GM23338 (cell line): Measurements from ENCODE around the gene NXPH2. TPM values are rescaled to one million over a fixed set of nuclear protein-coding genes. Genes with fewer than 3 reads are reported as not detected.

Experiments used
- ATAC-seq: fragments of 200-7000 bp; cut with Tn5 transposase; 3 replicates; pipeline ENCODE4 v1.9.1; 2020
- DNase-seq: peaks from one replicate; pipeline ENCODE4 v3.0.0-alpha.2; 2015; ENCODE audit warnings: low spot score
- H2AFZ ChIP-seq: fragments of 200-600 bp; sonication (generic); 2 replicates; pipeline ENCODE4 v1.8.0; 2016; ENCODE audit warnings: antibody characterized with exemption, mild to moderate bottlenecking, moderate library complexity
- H3F3A ChIP-seq: fragments of 200-600 bp; sonication (generic); replicated peaks from 2 replicates; pipeline ENCODE4 v1.8.0; 2017; ENCODE audit warnings: antibody characterized with exemption, mixed run types, low read depth
- H3K27ac ChIP-seq: fragments of 200-600 bp; sonication (generic); 2 replicates; pipeline ENCODE4 v1.6.1; 2016; ENCODE audit warnings: low read depth
- H3K27me3 ChIP-seq: fragments of 200-600 bp; sonication (generic); 2 replicates; pipeline ENCODE4 v1.8.0; 2016; ENCODE audit warnings: mild to moderate bottlenecking, mixed run types, moderate library complexity; ENCODE audit not compliant: insufficient read depth
- H3K36me3 ChIP-seq: fragments of 200-600 bp; sonication (generic); 2 replicates; pipeline ENCODE4 v1.8.0; 2016; ENCODE audit warnings: mild to moderate bottlenecking; ENCODE audit not compliant: insufficient read depth
- H3K4me1 ChIP-seq: fragments of 200-600 bp; sonication (generic); 2 replicates; pipeline ENCODE4 v1.8.0; 2016; ENCODE audit warnings: mild to moderate bottlenecking, moderate library complexity; ENCODE audit not compliant: insufficient read depth
- H3K4me2 ChIP-seq: fragments of 200-600 bp; sonication (generic); 2 replicates; pipeline ENCODE4 v1.7.1; 2017; ENCODE audit warnings: mixed run types
- H3K4me3 ChIP-seq: fragments of 200-600 bp; sonication (generic); 2 replicates; pipeline ENCODE4 v1.6.1; 2016; ENCODE audit warnings: mixed run types
- H3K79me2 ChIP-seq: fragments of 200-600 bp; sonication (generic); replicated peaks from 2 replicates; pipeline ENCODE4 v1.8.0; 2017; ENCODE audit warnings: mild to moderate bottlenecking; ENCODE audit not compliant: insufficient read depth
- H3K9me2 ChIP-seq: fragments of 200-600 bp; sonication (generic); 2 replicates; pipeline ENCODE4 v1.8.0; 2017; ENCODE audit not compliant: insufficient read depth
- H4K20me1 ChIP-seq: fragments of 200-600 bp; sonication (generic); replicated peaks from 2 replicates; pipeline ENCODE4 v1.8.0; 2017; ENCODE audit warnings: mild to moderate bottlenecking; ENCODE audit not compliant: insufficient read depth
- H3K27ac Mint-ChIP-seq: 2 replicates; pipeline ENCODE4 v1.8.0; 2020; ENCODE audit warnings: inconsistent platforms, mild to moderate bottlenecking, moderate library complexity, mixed read lengths
- H3K27me3 Mint-ChIP-seq: 3 replicates; pipeline ENCODE4 v1.8.0; 2022; ENCODE audit warnings: low read depth, mild to moderate bottlenecking, moderate library complexity, mixed read lengths, inconsistent platforms; ENCODE audit not compliant: insufficient read depth, poor library complexity
- H3K36me3 Mint-ChIP-seq: 3 replicates; pipeline ENCODE4 v1.8.0; 2021; ENCODE audit warnings: low read depth, mild to moderate bottlenecking, inconsistent platforms, moderate library complexity, mixed read lengths
- H3K4me1 Mint-ChIP-seq: 3 replicates; pipeline ENCODE4 v1.8.0; 2020; ENCODE audit warnings: mild to moderate bottlenecking, inconsistent platforms, mixed read lengths
- H3K4me3 Mint-ChIP-seq: 3 replicates; pipeline ENCODE4 v1.8.0; 2021; ENCODE audit warnings: moderate library complexity, mild to moderate bottlenecking, inconsistent platforms, mixed read lengths
- H3K9me3 Mint-ChIP-seq: 3 replicates; pipeline ENCODE4 v1.8.0; 2020; ENCODE audit warnings: moderate library complexity, mild to moderate bottlenecking, inconsistent platforms, mixed read lengths
- CREB1 ChIP-seq: fragments of 250-450 bp; sonication (Bioruptor Pico); IDR thresholded peaks from 2 replicates; pipeline ENCODE4 v1.5.0; 2020; ENCODE audit warnings: low read depth, mild to moderate bottlenecking, moderate library complexity
- ETS1 ChIP-seq: IDR thresholded peaks from 2 replicates; pipeline ENCODE4 v1.6.1; 2016; ENCODE audit warnings: antibody characterized with exemption
- EZH2phosphoT487 ChIP-seq: fragments of 200-600 bp; sonication (generic); IDR thresholded peaks from one replicate; pipeline ENCODE4 v1.8.1; 2018; ENCODE audit warnings: antibody characterized with exemption; ENCODE audit not compliant: unreplicated experiment
- JUNB ChIP-seq: IDR thresholded peaks from one replicate; pipeline ENCODE4 v1.6.1; 2016; ENCODE audit warnings: antibody characterized with exemption; ENCODE audit not compliant: unreplicated experiment
- NANOG ChIP-seq: IDR thresholded peaks from 2 replicates; pipeline ENCODE4 v1.6.1; 2016; ENCODE audit warnings: antibody characterized with exemption, borderline replicate concordance
- POLR2AphosphoS5 ChIP-seq: IDR thresholded peaks from 2 replicates; pipeline ENCODE4 v1.6.1; 2016; ENCODE audit warnings: antibody characterized with exemption, low read depth
- REST ChIP-seq: IDR thresholded peaks from one replicate; pipeline ENCODE4 v1.6.1; 2018; ENCODE audit warnings: antibody characterized with exemption; ENCODE audit not compliant: unreplicated experiment
- ZNF114 ChIP-seq: fragments of 250-450 bp; sonication (Bioruptor Pico); IDR thresholded peaks from 2 replicates; pipeline ENCODE4 v1.5.0; 2020; ENCODE audit warnings: mild to moderate bottlenecking, moderate library complexity
- ZNF331 ChIP-seq: fragments of 250-450 bp; sonication (Bioruptor Pico); IDR thresholded peaks from 2 replicates; pipeline ENCODE4 v1.5.0; 2020; ENCODE audit warnings: low read depth, mild to moderate bottlenecking, moderate library complexity
- polyA plus RNA-seq: library from polyadenylated mRNA; unstranded; fragments of >200 nt; fragmentation: Nextera tagmentation; extraction: Ambion mirVana; gene quantifications from 2 replicates; pipeline ENCODE4 v1.2.1, GENCODE V29; 2016
- total RNA-seq: library from RNA; depleted of rRNA; stranded (reverse); fragments of >200 nt; shearing (Covaris generic); gene quantifications from 2 replicates; pipeline ENCODE4 v1.2.3, GENCODE V29; 2014
- TF ChIP-seq, protein P1 (sequence below): fragments of 250-450 bp; sonication (Bioruptor Pico); IDR thresholded peaks from 2 replicates; pipeline ENCODE4 v1.5.0; 2020; ENCODE audit warnings: mild to moderate bottlenecking, moderate library complexity

NXPH2 gene
- total and polyA plus RNA-seq, 2 experiments from 2014 or later = 2.7 to 8.3 TPM

DNA sequence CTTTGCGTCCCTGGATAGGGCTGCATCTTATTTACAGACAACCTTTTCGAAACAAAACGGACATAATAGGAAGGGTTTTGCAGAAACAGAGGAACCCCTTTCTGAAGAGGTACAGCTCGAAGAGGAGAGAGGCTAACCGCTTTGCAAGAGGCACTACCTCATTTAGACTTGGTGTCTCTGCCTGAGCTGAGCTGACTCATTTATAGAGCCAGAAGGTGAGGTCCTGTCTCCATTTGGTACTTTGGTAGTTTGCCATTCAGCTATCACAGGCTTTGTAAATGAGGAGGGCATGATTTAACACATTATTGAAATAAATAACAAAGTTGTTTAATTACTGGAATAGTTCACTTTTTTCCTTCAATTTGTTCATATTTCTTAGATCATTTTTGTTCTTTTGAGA, 2.2 kb upstream of the NXPH2 start (continued):
- TF ChIP-seq CREB1 (CRISPR knock-in tag) = no peak
- TF ChIP-seq, protein P1, sequence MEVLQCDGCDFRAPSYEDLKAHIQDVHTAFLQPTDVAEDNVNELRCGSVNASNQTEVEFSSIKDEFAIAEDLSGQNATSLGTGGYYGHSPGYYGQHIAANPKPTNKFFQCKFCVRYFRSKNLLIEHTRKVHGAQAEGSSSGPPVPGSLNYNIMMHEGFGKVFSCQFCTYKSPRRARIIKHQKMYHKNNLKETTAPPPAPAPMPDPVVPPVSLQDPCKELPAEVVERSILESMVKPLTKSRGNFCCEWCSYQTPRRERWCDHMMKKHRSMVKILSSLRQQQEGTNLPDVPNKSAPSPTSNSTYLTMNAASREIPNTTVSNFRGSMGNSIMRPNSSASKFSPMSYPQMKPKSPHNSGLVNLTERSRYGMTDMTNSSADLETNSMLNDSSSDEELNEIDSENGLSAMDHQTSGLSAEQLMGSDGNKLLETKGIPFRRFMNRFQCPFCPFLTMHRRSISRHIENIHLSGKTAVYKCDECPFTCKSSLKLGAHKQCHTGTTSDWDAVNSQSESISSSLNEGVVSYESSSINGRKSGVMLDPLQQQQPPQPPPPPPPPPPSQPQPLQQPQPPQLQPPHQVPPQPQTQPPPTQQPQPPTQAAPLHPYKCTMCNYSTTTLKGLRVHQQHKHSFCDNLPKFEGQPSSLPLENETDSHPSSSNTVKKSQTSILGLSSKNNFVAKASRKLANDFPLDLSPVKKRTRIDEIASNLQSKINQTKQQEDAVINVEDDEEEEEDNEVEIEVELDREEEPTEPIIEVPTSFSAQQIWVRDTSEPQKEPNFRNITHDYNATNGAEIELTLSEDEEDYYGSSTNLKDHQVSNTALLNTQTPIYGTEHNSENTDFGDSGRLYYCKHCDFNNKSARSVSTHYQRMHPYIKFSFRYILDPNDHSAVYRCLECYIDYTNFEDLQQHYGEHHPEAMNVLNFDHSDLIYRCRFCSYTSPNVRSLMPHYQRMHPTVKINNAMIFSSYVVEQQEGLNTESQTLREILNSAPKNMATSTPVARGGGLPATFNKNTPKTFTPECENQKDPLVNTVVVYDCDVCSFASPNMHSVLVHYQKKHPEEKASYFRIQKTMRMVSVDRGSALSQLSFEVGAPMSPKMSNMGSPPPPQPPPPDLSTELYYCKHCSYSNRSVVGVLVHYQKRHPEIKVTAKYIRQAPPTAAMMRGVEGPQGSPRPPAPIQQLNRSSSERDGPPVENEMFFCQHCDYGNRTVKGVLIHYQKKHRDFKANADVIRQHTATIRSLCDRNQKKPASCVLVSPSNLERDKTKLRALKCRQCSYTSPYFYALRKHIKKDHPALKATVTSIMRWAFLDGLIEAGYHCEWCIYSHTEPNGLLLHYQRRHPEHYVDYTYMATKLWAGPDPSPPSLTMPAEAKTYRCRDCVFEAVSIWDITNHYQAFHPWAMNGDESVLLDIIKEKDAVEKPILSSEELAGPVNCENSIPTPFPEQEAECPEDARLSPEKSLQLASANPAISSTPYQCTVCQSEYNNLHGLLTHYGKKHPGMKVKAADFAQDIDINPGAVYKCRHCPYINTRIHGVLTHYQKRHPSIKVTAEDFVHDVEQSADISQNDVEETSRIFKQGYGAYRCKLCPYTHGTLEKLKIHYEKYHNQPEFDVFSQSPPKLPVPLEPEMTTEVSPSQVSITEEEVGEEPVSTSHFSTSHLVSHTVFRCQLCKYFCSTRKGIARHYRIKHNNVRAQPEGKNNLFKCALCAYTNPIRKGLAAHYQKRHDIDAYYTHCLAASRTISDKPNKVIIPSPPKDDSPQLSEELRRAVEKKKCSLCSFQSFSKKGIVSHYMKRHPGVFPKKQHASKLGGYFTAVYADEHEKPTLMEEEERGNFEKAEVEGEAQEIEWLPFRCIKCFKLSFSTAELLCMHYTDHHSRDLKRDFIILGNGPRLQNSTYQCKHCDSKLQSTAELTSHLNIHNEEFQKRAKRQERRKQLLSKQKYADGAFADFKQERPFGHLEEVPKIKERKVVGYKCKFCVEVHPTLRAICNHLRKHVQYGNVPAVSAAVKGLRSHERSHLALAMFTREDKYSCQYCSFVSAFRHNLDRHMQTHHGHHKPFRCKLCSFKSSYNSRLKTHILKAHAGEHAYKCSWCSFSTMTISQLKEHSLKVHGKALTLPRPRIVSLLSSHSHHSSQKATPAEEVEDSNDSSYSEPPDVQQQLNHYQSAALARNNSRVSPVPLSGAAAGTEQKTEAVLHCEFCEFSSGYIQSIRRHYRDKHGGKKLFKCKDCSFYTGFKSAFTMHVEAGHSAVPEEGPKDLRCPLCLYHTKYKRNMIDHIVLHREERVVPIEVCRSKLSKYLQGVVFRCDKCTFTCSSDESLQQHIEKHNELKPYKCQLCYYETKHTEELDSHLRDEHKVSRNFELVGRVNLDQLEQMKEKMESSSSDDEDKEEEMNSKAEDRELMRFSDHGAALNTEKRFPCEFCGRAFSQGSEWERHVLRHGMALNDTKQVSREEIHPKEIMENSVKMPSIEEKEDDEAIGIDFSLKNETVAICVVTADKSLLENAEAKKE = no peak

- H3K4me3 Mint-ChIP-seq = peak overlapping the region; percentile 77
- H3K4me1 Mint-ChIP-seq = peaks cover 35% of the 10 kb centered on the region
- Histone ChIP-seq H3K27me3 (peaks cover 59% of the 10 kb centered on the region), H3K4me2 (peak overlapping the region; percentile 86), H4K20me1 (no peaks in the 10 kb centered on the region), H3K79me2 (peaks cover 22% of the 10 kb centered on the region), H3K4me3 (peak overlapping the region; percentile 66), H2AFZ (peak overlapping the region; percentile 48; the same call in 1 of the 2 replicates), H3F3A (no peaks in the 10 kb centered on the region), H3K36me3 (no peaks in the 10 kb centered on the region), H3K9me2 (no peaks in the 10 kb centered on the region), H3K27ac (no peak overlapping the region), H3K4me1 (peaks cover 38% of the 10 kb centered on the region)
- ATAC-seq (peak; percentile 50), DNase-seq (peak; percentile 57)
- H3K27ac Mint-ChIP-seq = no peak overlapping the region
- no peaks in the 10 kb centered on the region for H3K36me3 Mint-ChIP-seq
- peaks cover 47% of the 10 kb centered on the region for H3K27me3 Mint-ChIP-seq
- H3K9me3 Mint-ChIP-seq = no peaks in the 10 kb centered on the region
- TF ChIP-seq JUNB (no peak), ZNF114 (CRISPR knock-in tag) (no peak), NANOG (no peak), EZH2phosphoT487 (no peak), POLR2AphosphoS5 (no peak), REST (no peak), ZNF331 (CRISPR knock-in tag) (no peak), ETS1 (no peak)
Observed at GRCh38 chr2:138780908-138781307, 718 bp upstream of the NXPH2 start.
